ENCODE measurements around the gene CDK1. TPM values are rescaled to one million over a fixed set of nuclear protein-coding genes. Genes with fewer than 3 reads are reported as not detected.

The CDK1 gene
- total RNA-seq, 2 donors from 2014 or later, result 16.5 to 53.8 TPM

DNA sequence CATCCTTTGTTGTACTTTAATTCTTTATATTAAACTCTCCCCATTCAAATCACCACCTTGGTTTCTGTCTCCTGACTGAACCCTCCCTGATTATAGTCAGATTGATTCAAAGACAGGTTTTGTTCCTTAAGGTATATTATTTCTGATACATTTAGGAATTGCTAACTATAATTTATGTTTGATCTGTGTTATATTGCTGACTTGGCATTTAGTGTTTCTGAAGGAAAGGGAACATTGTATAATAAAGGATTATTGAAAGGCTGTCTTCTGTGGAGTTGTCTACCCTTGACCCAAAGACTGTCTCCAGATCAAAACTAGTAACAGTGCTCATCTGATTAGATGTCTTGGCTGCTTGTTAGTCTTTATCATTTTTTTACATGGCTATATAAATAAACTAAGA, 10.3 kb downstream of the CDK1 start:
- Histone ChIP-seq H3K4me1 (no peaks in the 10 kb centered on the region), H3K27me3 (no peaks in the 10 kb centered on the region), H3K9me3 (no peaks in the 10 kb centered on the region), H3K36me3 (no peaks in the 10 kb centered on the region), H3K27ac (no peak overlapping the region), H3K4me3 (no peak overlapping the region), H3K9ac (ENCODE audit: low read depth in 2 of 2, low read length in 2 of 2) (no peak overlapping the region)
- intact Hi-C loops (cut with DNase I), result no loop called here
- DNase-seq, result no peak
- TF ChIP-seq CTCF (IDR thresholded peaks at IDR 0.05), result no peak

DNA sequence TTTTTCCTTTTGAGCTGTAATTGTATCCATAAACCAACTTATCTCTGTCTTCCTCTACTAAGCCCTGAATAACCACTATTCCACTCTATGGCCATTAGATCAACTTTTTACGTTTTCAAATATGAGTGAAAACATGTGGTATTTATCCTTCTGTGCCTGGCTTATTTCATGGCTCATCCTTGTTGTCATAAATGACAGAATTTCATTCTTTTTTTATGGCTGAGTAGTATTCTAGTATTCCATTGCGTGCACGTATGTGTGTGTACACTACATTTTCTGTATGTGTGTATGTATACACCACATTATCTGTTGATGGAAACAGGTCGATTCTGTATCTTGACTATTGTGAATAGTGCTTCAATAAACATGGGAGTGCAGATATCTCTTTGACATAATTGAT, 11.1 kb downstream of the CDK1 start:
- no peak for DNase-seq
- Histone ChIP-seq H3K27ac (no peak overlapping the region), H3K36me3 (no peaks in the 10 kb centered on the region), H3K9me3 (no peaks in the 10 kb centered on the region), H3K27me3 (no peaks in the 10 kb centered on the region), H3K9ac (ENCODE audit: low read depth in 2 of 2, low read length in 2 of 2) (no peak overlapping the region), H3K4me1 (no peaks in the 10 kb centered on the region), H3K4me3 (no peak overlapping the region)
- intact Hi-C loops (cut with DNase I), result no loop called here
- TF ChIP-seq CTCF (IDR thresholded peaks at IDR 0.05), result no peak

- TF ChIP-seq CTCF (IDR thresholded peaks at IDR 0.05), result no peak
- Histone ChIP-seq H3K4me1 (no peaks in the 10 kb centered on the region), H3K9me3 (no peaks in the 10 kb centered on the region), H3K27me3 (no peaks in the 10 kb centered on the region), H3K27ac (no peak overlapping the region), H3K36me3 (no peaks in the 10 kb centered on the region), H3K4me3 (no peak overlapping the region), H3K9ac (ENCODE audit: low read depth in 2 of 2, low read length in 2 of 2) (no peak overlapping the region)
- intact Hi-C loops (cut with DNase I), result no loop called here
- no peak for DNase-seq
Measured at GRCh38 chr10:60794953-60795352, 16.7 kb downstream of the CDK1 start.

- H3K27me3 ChIP-seq, result no peaks in the 10 kb centered on the region
- DNase-seq, result no peak
- no peak overlapping the region for H3K27ac ChIP-seq
- H3K4me3 ChIP-seq, result no peak overlapping the region
- TF ChIP-seq CTCF (IDR thresholded peaks at IDR 0.05), result no peak
- H3K9ac ChIP-seq (ENCODE audit: low read depth in 2 of 2, low read length in 2 of 2), result no peak overlapping the region
- H3K9me3 ChIP-seq, result no peaks in the 10 kb centered on the region
- H3K4me1 ChIP-seq, result no peaks in the 10 kb centered on the region
- intact Hi-C loops (cut with DNase I), result no loop called here
- no peaks in the 10 kb centered on the region for H3K36me3 ChIP-seq
Measured at GRCh38 chr10:60795465-60796202, 17.4 kb downstream of the CDK1 start.

GRCh38 chr10:60796481-60796880, 18.2 kb downstream of the CDK1 start:
- no peak for TF ChIP-seq CTCF (IDR thresholded peaks at IDR 0.05)
- intact Hi-C loops (cut with DNase I), result no loop called here
- no peak for DNase-seq
- H3K4me3 ChIP-seq, result no peak overlapping the region
- no peaks in the 10 kb centered on the region for H3K27me3 ChIP-seq
- H3K27ac ChIP-seq, result no peak overlapping the region
- H3K36me3 ChIP-seq, result no peaks in the 10 kb centered on the region
- no peaks in the 10 kb centered on the region for H3K9me3 ChIP-seq
- H3K9ac ChIP-seq (ENCODE audit: low read depth in 2 of 2, low read length in 2 of 2), result no peak overlapping the region
- H3K4me1 ChIP-seq, result no peaks in the 10 kb centered on the region
